Brain microvascular endothelial cell (primary cell): ENCODE results near the gene HSFY1.
"Not testable (repeated sequence)": the region's sequence is repeated elsewhere in the genome, so short reads cannot be mapped to it uniquely, and the experiment has no call there.

ENCODE experiments used
- DNase-seq: peaks from one replicate; pipeline ENCODE4 v3.0.0-alpha.2; 2020
- H3K27ac ChIP-seq: fragments of 250-450 bp; sonication (Bioruptor Pico); 2 replicates; pipeline ENCODE4 v1.5.1; 2020; ENCODE audit warnings: mild to moderate bottlenecking, moderate library complexity
- H3K27me3 ChIP-seq: fragments of 250-450 bp; sonication (Bioruptor Pico); replicated peaks from 2 replicates; pipeline ENCODE4 v1.5.1; 2020; ENCODE audit warnings: mild to moderate bottlenecking
- H3K36me3 ChIP-seq: fragments of 250-450 bp; sonication (Bioruptor Pico); replicated peaks from 2 replicates; pipeline ENCODE4 v1.5.1; 2020; ENCODE audit warnings: mild to moderate bottlenecking
- H3K4me3 ChIP-seq: 2 replicates; pipeline ENCODE4 v1.5.1; 2011; ENCODE audit warnings: low read depth, mild to moderate bottlenecking, control low read depth, low read length, moderate library complexity
- in situ Hi-C: cut with HindIII; loops from 2 replicates; pipeline ENCODE4 v1.10.0; 2017; ENCODE audit warnings: low sequenced_read_pairs, low pct_ligation_motif_present

Gene HSFY1

GRCh38 chrY:18546420-18546819 lies at the start of gene HSFY1:
Gene HSFY1, plus strand, starts transcription at chrY:18546720. Its CDS starts 68 bp downstream, at chrY:18546788.
- DNase-seq, in situ Hi-C loops, H3K4me3 ChIP-seq, H3K36me3 ChIP-seq, H3K27me3 ChIP-seq, H3K27ac ChIP-seq: not testable (repeated sequence)

GRCh38 chrY:18504266-18504665 lies 42.3 kb upstream of the HSFY1 start:
- H3K36me3 ChIP-seq, DNase-seq, in situ Hi-C loops, H3K4me3 ChIP-seq, H3K27me3 ChIP-seq, H3K27ac ChIP-seq: not testable (repeated sequence)

GRCh38 chrY:18530995-18531655 lies 15.4 kb upstream of the HSFY1 start:
- H3K27me3 ChIP-seq, DNase-seq, H3K4me3 ChIP-seq, H3K27ac ChIP-seq, in situ Hi-C loops, H3K36me3 ChIP-seq: not testable (repeated sequence)

- H3K27ac ChIP-seq, H3K4me3 ChIP-seq, H3K36me3 ChIP-seq, in situ Hi-C loops, DNase-seq, H3K27me3 ChIP-seq: not testable (repeated sequence)
Measured at GRCh38 chrY:18538952-18539351, 7.6 kb upstream of the HSFY1 start.

- H3K27me3 ChIP-seq, DNase-seq, H3K27ac ChIP-seq, in situ Hi-C loops, H3K4me3 ChIP-seq, H3K36me3 ChIP-seq: not testable (repeated sequence)
Measured at GRCh38 chrY:18553132-18553531, 6.6 kb downstream of the HSFY1 start.

GRCh38 chrY:18565915-18566314 lies 19.4 kb downstream of the HSFY1 start:
- H3K36me3 ChIP-seq, H3K27me3 ChIP-seq, H3K4me3 ChIP-seq, in situ Hi-C loops, DNase-seq, H3K27ac ChIP-seq: not testable (repeated sequence)
